Measurements from ENCODE around the gene ATP4A.

ATP4A gene

GRCh38 chr19:35565016-35565856, 1.8 kb upstream of the ATP4A start:
- no peak for DNase-seq

- no peak for DNase-seq
Observed at GRCh38 chr19:35562776-35563175, 682 bp downstream of the ATP4A start.

- DNase-seq, result no peak
Observed at GRCh38 chr19:35562336-35562735, 1.1 kb downstream of the ATP4A start.

GRCh38 chr19:35561436-35561835, 2.0 kb downstream of the ATP4A start:
- no peak for DNase-seq

GRCh38 chr19:35560677-35561076, 2.8 kb downstream of the ATP4A start:
- no peak for DNase-seq

- no peak for DNase-seq
Observed at GRCh38 chr19:35560271-35560670, 3.2 kb downstream of the ATP4A start.

GRCh38 chr19:35559781-35560180, 3.7 kb downstream of the ATP4A start:
- DNase-seq, result no peak

- DNase-seq, result no peak
Observed at GRCh38 chr19:35559281-35559659, 4.2 kb downstream of the ATP4A start.

- DNase-seq, result no peak
Observed at GRCh38 chr19:35558400-35559280, 4.8 kb downstream of the ATP4A start.

- no peak for DNase-seq
Observed at GRCh38 chr19:35557539-35558399, 5.7 kb downstream of the ATP4A start.

GRCh38 chr19:35556846-35557538, 6.5 kb downstream of the ATP4A start:
- no peak for DNase-seq

GRCh38 chr19:35556025-35556590, 7.3 kb downstream of the ATP4A start:
- DNase-seq, result no peak

GRCh38 chr19:35555301-35556005, 8.0 kb downstream of the ATP4A start:
- no peak for DNase-seq

- DNase-seq, result no peak
Observed at GRCh38 chr19:35554076-35554475, 9.4 kb downstream of the ATP4A start.

- DNase-seq, result no peak
Observed at GRCh38 chr19:35553385-35554000, 10.0 kb downstream of the ATP4A start.

GRCh38 chr19:35552534-35553384, 10.7 kb downstream of the ATP4A start:
- no peak for DNase-seq

- no peak for DNase-seq
Observed at GRCh38 chr19:35551091-35551810, 12.2 kb downstream of the ATP4A start.

GRCh38 chr19:35549879-35550523, 13.5 kb downstream of the ATP4A start:
- DNase-seq, result no peak
